PFSK-1 (cell line): Measurements from ENCODE around the gene RASA3.

Experiments used
- FOXP2 ChIP-seq: optimal IDR thresholded peaks from 2 replicates; pipeline ENCODE3; 2011; ENCODE audit warnings: borderline replicate concordance, control low read depth, inconsistent platforms; ENCODE audit not compliant: insufficient read depth; ENCODE audit errors: extremely low read length, extremely low read depth
- POLR2AphosphoS5 ChIP-seq: IDR thresholded peaks from 2 replicates; pipeline ENCODE4 v1.6.1; 2012; ENCODE audit warnings: low read depth, mild to moderate bottlenecking, control low read depth, low read length, moderate library complexity
- REST ChIP-seq, 2 experiments: IDR thresholded peaks; 2 replicates each; pipeline versions ENCODE4 v1.6.1 to v1.8.0; 2011 to 2012; ENCODE audit warnings: low read depth in 2 of 2, low read length in 2 of 2, control low read depth in 1 of 2, inconsistent platforms in 1 of 2, mild to moderate bottlenecking in 1 of 2, moderate library complexity in 1 of 2; ENCODE audit not compliant: insufficient read depth in 1 of 2
- SIN3A ChIP-seq: IDR thresholded peaks from 2 replicates; pipeline ENCODE4 v1.6.1; 2012; ENCODE audit warnings: mild to moderate bottlenecking, low read length, moderate library complexity, borderline replicate concordance; ENCODE audit not compliant: insufficient read depth
- TAF1 ChIP-seq: IDR thresholded peaks from 2 replicates; pipeline ENCODE4 v1.6.1; 2012; ENCODE audit warnings: low read length, control low read depth, borderline replicate concordance; ENCODE audit not compliant: insufficient read depth

RASA3 gene

DNA sequence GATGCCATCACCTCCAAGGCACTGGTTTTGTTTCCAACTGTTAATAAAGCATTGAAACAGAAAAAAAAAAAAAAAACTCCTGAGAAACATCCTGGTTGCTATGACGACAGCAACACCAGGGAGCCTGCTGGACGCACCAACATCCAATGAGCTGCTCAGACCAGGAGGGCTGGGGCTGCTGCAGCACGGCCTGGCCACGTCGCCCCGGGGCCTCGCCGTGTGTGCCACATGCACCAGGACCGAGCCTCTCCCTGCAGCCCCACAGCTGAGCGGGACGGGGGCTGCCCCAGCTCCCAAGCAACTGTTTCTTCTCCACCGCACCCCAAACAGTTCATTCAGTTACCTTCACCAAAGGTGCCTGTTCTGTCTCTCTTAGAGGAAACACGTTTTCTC lies 54.5 kb downstream of the RASA3 start:
- TF ChIP-seq REST (IDR thresholded peaks at IDR 0.05; ENCODE audit: insufficient read depth in 1 of 2, low read depth in 2 of 2, low read length in 2 of 2) (no peak), SIN3A (no peak), TAF1 (no peak), FOXP2 (no peak), POLR2AphosphoS5 (no peak)

DNA sequence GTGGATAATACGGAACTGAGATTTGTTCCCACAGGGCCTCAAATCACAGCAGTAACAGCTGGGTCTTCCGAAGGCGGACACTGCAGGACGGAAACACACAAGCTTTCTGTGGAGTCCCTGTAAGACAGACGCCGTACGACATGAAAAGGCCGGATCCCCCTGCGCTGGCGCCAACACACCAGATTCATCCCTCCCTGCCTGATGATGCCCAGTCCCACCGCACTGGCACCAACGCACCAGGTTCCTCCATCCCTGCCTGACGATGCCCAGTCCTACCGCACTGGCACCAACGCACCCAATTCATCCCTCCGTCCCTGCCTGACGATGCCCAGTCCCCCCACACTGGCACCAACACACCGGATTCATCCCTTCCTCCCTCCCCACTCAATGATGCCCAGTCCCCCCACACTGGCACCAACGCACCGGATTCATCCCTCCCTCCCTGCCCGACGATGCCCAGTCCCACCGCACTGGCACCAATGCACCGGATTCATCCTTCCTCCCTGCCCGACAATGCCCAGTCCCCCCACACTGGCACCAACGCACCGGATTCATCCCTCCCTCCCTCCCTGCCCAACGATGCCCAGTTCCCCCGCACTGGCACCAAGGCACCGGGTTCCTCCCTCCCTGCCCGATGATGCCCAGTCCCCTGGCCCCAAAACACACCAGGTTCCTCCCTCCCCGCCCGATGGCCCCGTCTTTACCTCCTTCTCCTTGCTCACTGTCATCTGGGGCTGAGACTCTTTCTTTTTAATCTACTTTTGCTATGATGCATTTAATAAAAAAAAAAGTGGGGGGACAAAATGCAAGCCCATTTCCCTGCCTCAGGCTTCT lies 55.1 kb downstream of the RASA3 start:
- no peak for TF ChIP-seq REST (IDR thresholded peaks at IDR 0.05; ENCODE audit: insufficient read depth in 1 of 2, low read depth in 2 of 2, low read length in 2 of 2)
- TF ChIP-seq TAF1: no peak
- no peak for TF ChIP-seq POLR2AphosphoS5
- no peak for TF ChIP-seq FOXP2
- no peak for TF ChIP-seq SIN3A

GRCh38 chr13:114076329-114077090 lies 55.9 kb downstream of the RASA3 start:
- TF ChIP-seq REST (IDR thresholded peaks at IDR 0.05; ENCODE audit: insufficient read depth in 1 of 2, low read depth in 2 of 2, low read length in 2 of 2): no peak

GRCh38 chr13:114074671-114075315 lies 57.6 kb downstream of the RASA3 start:
- TF ChIP-seq FOXP2 (no peak), TAF1 (no peak)

DNA sequence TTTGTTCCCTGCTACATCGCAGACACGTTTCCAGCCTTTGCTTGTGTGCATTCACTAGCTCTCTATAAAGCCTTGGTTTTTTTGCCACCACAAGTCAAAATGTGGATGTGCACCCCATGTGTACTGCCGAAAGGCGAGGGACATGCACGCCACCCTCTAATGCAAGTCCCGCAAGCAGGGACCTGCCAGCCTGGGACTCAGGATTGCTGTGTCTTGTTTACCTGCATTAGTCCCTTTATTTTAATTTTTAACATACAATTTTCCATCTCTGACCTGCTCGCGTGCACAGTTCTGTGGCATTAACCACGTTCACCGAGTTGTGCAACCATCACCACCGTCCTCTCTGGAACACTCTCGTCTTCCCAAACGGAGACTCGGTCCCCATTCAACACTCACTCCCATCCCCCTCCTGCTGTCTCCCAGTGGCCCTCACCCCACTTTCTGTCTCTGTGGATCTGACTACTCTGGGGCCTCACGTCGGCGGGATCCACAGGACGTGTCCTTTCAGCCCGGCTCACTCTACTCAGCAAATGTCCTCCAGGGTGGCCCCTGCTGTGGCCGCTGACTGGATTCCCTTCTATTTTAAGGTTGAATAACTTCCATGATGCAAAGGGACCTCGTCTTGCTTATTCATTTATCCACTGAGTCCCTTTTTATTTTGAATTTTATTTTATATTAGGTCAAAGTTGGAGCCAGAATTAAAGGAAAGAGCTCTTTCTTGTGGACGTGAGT lies 58.4 kb downstream of the RASA3 start:
- TF ChIP-seq TAF1 (no peak), SIN3A (no peak), REST (IDR thresholded peaks at IDR 0.05; ENCODE audit: insufficient read depth in 1 of 2, low read depth in 2 of 2, low read length in 2 of 2) (no peak), POLR2AphosphoS5 (no peak), FOXP2 (no peak)
